Endothelial cell of umbilical vein (primary cell): Measurements from ENCODE around the gene CEP85.

Experiments
- EZH2 ChIP-seq: IDR thresholded peaks from 2 replicates; pipeline ENCODE4 v1.6.1; 2012; ENCODE audit warnings: borderline replicate concordance, low read depth, mild to moderate bottlenecking, moderate library complexity, low read length, inconsistent platforms; ENCODE audit not compliant: severe bottlenecking
- JUN ChIP-seq: IDR thresholded peaks from 2 replicates; pipeline ENCODE4 v1.6.1; 2011; ENCODE audit warnings: borderline replicate concordance, low read depth; ENCODE audit not compliant: insufficient read length, insufficient read depth
- MAX ChIP-seq: IDR thresholded peaks from 2 replicates; pipeline ENCODE4 v1.6.1; 2011; ENCODE audit not compliant: insufficient read depth, insufficient read length
- POLR2A ChIP-seq: IDR thresholded peaks from 2 replicates; pipeline ENCODE4 v1.6.1; 2012; ENCODE audit warnings: low read depth, mild to moderate bottlenecking, control low read depth, low read length
- POLR2AphosphoS5 ChIP-seq: IDR thresholded peaks from 2 replicates; pipeline ENCODE4 v1.6.1; 2012; ENCODE audit warnings: low read depth, mild to moderate bottlenecking, control low read depth, low read length, moderate library complexity; ENCODE audit not compliant: insufficient read depth
- TF ChIP-seq, protein P1 (sequence below), 2 donors: IDR thresholded peaks; 1 replicate in 1 of 2; 2 replicates in 1 of 2; pipeline ENCODE4 v1.5.1; 2011; ENCODE audit warnings: low read length in 2 of 2, mild to moderate bottlenecking in 2 of 2, moderate library complexity in 2 of 2, control low read depth in 1 of 2, inconsistent platforms in 1 of 2, low read depth in 1 of 2; ENCODE audit not compliant: insufficient read depth in 1 of 2; ENCODE audit errors: extremely low read depth in 1 of 2

GRCh38 chr1:26233903-26234643 lies at the start of gene CEP85:
- TF ChIP-seq, protein P1, sequence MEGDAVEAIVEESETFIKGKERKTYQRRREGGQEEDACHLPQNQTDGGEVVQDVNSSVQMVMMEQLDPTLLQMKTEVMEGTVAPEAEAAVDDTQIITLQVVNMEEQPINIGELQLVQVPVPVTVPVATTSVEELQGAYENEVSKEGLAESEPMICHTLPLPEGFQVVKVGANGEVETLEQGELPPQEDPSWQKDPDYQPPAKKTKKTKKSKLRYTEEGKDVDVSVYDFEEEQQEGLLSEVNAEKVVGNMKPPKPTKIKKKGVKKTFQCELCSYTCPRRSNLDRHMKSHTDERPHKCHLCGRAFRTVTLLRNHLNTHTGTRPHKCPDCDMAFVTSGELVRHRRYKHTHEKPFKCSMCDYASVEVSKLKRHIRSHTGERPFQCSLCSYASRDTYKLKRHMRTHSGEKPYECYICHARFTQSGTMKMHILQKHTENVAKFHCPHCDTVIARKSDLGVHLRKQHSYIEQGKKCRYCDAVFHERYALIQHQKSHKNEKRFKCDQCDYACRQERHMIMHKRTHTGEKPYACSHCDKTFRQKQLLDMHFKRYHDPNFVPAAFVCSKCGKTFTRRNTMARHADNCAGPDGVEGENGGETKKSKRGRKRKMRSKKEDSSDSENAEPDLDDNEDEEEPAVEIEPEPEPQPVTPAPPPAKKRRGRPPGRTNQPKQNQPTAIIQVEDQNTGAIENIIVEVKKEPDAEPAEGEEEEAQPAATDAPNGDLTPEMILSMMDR (IDR thresholded peaks at IDR 0.05; ENCODE audit: extremely low read depth in 1 of 2, insufficient read depth in 1 of 2, low read depth in 1 of 2, low read length in 2 of 2), result peak; percentile 87 to 92
- no peak for TF ChIP-seq JUN
- peak; percentile 81 for TF ChIP-seq POLR2A
- TF ChIP-seq MAX, result no peak
- no peak for TF ChIP-seq EZH2
- TF ChIP-seq POLR2AphosphoS5, result no peak
